HG03066 (cell line): ENCODE measurements around the gene C5AR1.
"Not testable (repeated sequence)": the region's sequence is repeated elsewhere in the genome, so short reads cannot be mapped to it uniquely, and the experiment has no call there.

Source experiments
- ATAC-seq: cut with Tn5 transposase; IDR thresholded peaks from one replicate; pipeline ENCODE4 v1.9.1; 2021; ENCODE audit warnings: low read depth; ENCODE audit not compliant: unreplicated experiment

The C5AR1 gene

DNA sequence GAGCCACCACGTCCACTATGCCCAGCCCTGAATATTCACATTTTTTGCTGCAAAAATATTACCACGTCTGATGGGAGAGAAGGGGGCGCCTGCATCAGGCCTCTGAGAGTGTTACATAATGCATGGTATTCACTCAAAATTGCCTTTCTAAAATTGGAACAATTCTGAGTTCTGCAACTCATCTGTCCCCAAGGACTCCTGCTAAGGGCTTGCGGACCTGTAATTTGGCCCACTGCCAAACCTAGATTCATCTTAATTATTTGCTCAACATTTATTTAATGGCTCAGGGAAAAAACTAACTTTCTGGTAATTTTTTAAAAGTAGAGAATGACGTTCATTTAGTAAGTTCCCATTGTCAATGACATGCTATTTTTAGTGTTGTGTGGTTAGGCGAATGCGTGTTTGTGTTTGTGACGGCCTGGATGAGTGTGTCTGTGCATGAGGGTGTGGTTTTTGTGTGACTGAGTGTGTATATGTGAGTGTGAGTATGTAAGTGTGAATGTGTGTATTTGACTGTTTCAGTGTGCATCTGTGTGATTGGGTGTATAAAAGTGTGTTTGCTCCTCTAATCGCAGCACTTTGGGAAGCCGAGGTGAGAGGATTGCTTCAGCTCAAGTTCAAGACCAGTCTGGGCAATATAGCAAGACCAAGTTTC lies 26.1 kb upstream of the C5AR1 start:
- ATAC-seq = no peak

DNA sequence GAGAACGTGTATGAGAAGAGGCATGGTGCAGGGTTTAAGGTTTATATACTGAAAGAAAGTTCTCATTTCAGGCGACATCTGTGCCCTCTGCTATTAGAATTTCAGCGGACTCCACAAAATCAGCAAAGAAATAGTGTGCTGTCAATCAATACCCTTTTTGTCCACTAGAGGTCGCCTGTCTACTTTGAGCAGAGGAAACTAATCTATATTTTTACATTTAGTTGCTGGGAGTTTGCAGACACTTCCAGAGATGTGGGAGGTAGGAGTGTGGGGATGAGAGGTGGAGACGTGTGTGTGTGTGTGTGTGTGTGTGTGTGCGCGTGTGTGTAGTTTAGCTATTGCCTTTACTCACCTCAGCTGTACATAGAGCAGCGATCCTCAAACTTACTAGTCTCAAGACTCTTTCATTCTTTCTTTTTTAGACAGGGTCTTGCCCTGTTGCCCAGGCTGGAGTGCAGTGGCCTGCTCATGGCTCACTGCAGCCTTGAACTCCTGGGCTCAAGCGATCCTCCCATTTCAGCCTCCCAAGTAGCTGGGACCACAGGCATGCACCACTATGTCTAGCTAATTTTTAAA lies 25.2 kb upstream of the C5AR1 start:
- ATAC-seq = no peak

DNA sequence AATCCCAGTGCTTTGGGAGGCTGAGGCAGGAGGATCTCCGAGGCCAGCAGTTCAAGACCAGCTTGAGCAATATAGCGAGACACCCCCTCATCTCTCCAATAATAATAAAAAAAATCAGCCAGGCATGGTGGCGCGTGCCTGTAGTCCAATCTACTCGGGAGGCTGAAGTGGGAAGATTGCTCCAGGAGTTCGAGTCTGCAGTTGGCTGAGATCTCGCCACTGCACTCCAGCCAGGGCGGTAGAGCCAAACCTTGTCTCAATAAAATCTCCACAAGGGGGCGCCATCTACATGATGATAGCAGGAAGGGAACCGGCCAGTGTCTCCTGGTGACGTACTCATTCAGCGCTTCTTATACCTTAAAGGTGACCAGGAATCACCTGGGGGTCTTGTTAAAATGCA lies 13.6 kb upstream of the C5AR1 start:
- ATAC-seq = no peak

DNA sequence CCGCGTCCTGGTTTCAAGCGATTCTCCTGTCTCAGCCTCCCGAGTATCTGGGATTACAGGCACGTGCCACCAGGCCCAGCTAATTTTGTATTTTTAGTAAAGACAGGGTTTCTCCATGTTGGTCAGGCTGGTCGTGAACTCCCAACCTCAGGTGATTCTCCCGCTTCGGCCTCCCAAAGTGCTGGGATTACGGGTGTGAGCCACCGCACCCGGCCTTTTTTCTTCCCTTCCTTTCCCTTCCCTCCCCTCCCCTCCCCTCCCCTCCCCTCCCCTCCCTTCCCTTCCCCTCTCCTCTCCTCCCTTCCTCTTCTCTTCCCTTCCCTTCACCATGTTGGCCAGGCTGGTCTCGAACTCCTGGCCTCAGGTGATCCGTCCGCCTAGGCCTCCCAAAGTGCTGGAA lies 8.8 kb upstream of the C5AR1 start:
- ATAC-seq = not testable (repeated sequence)

DNA sequence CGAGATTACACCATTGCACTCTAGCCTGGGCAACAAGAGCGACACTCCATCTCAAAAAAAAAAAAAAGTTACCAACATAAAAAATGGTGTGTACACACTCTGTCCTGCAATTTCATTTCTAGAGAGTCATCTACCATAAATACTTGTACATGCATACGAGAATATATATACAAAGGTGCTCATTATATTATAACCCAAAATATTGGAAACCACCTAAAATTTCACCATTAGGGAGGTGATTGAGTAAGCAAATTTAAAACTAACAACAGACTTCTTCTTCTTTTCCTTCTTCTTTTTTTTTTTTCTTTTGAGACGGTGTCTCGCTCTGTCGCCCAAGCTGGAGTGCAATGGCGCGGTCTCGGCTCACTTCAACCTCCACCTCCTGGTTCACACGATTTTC lies 7.4 kb upstream of the C5AR1 start:
- ATAC-seq = no peak

DNA sequence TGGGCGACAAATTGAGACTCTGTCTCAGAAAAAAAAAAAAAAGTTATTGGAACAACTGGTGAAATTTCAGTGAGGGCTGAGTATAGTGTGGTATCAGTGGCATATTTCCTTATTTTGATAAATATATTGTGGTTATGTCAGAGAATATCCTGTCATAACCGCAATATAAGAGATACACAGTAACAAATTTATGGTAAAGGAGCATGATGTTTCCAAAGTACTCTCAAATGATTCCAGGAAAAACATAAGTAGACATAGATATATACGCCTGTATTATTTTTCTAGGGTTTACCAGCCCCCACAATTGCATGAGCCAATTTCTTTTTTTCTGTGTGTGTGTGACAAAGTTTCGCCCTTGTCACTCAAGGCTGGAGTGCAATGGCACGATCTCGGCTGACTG lies 5.7 kb upstream of the C5AR1 start:
- no peak for ATAC-seq

DNA sequence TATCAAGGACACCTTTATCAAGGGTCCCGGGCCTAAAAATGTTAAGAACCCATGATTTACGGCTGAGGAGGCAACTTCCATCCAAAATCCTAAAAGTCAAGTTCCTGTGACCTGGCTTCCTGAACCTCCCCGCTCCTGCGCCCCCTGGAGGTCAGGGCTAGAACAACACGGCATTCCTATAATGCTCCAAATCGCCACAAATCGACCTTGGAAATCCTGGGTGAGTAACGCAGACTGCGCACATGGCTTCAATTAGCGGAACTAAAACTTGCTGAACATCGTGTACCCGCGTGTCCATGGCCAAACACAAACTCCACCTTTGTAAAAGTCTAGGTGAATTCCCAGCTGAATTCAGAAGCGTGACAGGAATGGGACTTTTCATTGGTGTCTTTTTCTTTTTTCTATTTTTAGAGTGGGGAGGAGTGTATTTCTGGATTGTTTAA lies 4.3 kb upstream of the C5AR1 start:
- ATAC-seq = no peak

DNA sequence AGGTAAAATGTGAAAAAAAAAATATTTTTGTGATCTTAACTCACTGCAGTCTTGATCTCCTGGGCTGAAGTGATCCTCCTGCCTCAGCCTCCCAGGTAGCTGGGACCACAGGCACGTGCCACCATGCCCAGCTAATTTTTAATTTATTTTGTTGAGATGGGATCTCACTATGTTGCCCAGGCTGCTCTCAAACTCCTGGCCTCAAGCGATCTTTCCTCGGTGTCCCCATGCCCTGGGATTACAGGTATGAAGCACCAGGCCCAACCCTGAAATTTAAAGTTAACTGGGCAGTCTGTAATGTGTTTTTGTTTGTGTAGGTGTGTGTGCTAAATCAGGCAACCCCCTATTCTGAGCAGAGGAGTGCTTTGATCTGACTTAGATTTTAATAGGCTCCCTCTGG lies 3.4 kb upstream of the C5AR1 start:
- ATAC-seq = no peak

DNA sequence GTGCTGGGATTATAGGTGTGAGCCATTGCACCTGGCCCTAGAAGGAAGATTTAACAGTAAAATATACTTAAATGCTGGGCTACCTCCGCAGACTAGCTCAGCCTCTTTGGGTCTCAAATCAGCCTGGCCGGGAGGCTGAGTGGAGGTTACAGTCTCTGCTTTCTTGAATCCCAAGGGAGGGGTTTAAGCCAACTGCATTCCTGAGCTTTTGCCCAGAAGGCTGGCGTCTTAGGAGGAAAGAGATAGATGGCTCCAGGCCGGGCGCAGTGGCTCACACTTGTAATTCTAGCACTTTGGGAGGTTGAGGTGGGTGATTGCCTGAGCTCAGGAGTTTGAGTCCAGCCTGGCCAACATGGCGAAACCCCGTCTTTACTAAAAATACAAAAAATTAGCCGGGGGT lies 623 bp upstream of the C5AR1 start:
- ATAC-seq = no peak

DNA sequence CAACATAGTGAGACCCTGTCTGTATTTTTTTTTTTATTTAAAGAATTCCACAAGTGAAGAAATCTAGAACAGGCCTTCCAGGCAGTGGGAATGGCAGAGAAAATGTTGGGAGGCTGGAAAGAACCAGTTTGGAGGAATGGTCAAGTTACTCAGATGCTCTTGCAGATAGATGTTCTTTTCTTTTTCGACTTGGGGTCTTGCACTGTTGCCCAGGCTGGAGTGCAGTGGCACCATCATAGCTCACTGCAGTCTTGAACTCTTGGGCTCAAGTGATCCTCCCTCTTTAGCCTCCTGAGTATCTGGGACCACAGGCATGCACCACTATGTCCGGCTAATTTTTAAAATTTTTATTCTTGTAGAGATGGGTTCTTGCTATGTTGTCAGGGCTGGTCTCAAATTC lies 662 bp downstream of the C5AR1 start:
- ATAC-seq = no peak

DNA sequence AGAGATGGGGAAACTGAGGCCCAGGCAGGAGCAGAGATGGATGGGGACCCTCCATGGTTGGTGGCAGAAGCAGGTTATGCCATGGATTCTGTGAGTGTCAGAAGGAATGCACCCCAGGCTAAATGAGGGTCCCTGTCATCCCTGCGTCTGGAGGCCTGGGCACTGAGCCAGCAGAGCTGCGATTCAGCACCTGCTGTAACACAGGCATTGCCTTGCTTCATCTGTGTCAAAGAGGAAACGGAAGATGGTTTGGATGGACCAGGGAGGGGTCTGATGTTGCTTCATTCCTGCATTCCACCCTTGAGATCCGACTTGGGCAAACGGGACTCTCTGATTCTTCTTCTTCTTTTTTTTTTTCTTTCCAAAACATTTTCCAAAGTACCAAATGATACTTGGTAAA lies 1.2 kb downstream of the C5AR1 start:
- ATAC-seq = no peak

DNA sequence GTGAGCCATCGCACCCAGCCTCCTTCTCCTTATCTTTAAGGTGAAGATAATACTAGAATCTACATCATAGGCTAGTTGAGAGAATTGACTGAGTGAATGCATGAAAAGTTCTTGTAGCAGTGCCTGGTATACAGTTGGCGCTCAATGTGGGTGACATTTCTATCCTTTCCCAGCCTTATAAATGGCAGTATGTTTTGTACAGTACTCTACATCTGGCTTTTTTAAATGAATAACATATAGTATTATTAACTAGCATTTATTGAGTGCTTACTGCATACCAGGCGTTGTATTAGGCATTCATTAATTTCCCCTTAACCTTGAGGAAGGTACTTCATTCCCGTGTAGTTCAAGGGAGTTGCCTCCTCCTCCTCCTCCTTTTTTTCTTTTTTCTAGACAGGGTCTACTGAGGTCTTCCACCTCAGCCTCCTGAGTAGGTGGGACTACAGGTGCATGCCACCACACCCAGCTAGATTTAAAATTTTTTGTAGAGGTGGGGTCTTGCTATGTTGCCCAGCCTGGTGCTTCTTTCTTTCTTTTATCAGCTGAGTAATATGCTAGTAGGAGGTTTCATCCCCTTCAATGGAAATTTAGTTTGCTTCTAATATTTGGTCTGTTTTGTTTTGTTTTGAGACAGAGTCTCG lies 2.8 kb downstream of the C5AR1 start:
- ATAC-seq = no peak

DNA sequence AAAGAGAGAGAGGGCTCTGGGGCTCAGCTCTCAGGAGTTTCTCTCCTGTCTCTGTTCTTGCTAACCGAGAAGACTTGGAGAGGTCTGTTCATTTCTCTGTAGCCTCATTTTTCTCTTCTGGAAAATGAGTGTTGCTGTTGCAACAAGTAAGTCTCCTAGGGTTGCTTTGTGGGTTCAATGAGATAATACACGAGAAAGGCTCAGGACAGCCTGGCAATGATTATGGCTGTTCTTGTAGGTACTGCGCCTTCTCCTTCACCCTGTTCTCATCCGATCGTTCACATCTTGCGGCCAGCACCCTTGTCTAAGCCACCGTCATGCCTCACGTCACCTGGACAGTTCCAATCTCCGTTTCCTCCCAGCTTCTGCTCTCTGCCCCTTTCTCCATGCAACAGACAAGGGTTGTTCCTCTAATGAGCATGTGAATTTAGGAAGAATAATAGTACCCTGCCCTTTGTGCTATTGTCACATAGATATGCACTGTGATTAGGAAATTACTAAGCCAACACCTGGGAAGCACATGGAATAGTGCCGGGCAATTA lies 4.2 kb downstream of the C5AR1 start:
- ATAC-seq = no peak

DNA sequence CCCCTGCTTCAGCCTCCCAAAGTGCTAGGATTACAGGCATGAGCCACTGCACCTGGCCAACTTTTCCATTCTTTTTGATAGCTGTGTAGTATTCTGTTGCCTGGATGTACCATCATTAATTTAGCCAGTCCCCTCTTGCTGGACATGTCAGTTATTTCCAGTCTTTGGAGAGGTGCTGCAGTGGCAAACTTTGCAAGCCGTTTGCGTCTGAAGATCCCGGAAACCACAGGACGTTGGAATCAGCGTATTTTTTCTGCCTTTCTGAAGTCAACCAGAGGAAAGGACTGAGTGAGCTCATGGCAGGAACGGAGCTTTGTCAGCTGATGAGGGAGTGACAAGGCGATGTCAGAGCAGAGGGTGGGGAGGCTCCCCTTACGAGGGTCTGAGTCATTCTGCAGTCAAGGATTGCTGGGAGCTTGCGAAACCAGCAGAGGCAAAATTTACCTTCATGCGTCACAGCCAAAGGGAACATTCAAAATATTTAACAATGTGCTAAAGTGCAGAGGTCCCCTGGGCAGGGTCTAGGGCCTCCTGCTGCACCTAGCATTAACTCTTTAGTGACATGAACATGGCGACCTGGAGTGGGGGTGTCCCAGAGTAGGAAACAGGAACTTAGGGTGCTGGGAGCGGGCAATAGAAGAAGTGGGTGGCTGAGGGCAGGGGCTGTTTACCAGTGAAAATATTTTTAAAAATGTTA lies 5.6 kb downstream of the C5AR1 start:
- ATAC-seq = no peak

DNA sequence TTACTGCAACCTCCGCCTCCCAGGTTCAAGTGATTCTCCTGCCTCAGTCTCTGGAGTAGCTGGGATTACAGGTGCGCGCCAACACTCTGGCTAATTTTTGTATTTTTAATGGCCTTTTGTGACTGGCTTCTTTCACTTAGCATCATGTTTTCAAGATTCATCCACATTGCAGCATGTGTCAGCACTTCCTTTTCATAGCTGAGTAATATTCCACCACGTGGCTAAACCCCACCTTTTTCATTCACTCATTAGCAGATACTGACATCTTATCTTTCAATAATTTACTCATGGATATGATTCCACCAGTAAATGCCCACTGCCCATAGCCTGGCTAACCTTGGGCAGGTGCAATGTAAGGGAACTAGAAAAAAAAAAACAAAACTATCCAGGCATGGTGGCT lies 6.9 kb downstream of the C5AR1 start:
- no peak for ATAC-seq

DNA sequence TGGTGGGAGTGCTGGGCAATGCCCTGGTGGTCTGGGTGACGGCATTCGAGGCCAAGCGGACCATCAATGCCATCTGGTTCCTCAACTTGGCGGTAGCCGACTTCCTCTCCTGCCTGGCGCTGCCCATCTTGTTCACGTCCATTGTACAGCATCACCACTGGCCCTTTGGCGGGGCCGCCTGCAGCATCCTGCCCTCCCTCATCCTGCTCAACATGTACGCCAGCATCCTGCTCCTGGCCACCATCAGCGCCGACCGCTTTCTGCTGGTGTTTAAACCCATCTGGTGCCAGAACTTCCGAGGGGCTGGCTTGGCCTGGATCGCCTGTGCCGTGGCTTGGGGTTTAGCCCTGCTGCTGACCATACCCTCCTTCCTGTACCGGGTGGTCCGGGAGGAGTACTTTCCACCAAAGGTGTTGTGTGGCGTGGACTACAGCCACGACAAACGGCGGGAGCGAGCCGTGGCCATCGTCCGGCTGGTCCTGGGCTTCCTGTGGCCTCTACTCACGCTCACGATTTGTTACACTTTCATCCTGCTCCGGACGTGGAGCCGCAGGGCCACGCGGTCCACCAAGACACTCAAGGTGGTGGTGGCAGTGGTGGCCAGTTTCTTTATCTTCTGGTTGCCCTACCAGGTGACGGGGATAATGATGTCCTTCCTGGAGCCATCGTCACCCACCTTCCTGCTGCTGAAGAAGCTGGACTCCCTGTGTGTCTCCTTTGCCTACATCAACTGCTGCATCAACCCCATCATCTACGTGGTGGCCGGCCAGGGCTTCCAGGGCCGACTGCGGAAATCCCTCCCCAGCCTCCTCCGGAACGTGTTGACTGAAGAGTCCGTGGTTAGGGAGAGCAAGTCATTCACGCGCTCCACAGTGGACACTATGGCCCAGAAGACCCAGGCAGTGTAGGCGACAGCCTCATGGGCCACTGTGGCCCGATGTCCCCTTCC lies 10.5 kb downstream of the C5AR1 start:
- ATAC-seq = no peak

DNA sequence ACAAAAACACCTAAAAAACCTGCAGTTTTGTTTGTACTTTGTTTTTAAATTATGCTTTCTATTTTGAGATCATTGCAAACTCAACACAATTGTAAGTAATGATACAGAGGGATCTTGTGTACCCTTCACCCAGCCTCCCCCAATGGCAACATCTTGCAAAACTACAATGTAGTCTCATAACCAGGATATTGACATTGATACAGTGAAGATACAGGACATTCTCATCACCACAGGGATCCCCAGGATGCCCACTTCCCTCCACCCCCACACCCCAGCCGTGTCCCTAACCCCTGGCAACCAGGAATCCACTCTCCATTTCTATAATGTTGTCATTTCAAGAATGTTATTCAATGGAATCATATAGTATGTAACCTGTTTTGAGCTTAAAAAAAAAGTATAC lies 12.0 kb downstream of the C5AR1 start:
- ATAC-seq = no peak

DNA sequence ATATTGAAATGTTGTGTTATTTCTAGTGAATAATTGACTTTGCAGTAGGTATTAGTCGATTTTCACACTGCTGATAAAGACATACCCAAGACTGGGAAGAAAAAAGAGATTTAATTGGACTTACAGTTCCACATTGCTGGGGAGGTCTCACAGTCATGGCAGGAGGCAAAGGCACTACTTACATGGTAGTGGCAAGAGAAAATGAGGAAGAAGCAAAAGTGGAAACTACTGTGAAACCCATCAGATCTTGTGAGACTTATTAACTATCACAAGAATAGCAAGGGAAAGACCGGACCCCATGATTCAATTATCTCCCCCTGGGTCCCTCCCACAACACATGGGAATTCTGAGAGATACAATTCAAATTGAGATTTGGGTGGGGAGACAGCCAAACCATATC lies 12.4 kb downstream of the C5AR1 start:
- no peak for ATAC-seq

DNA sequence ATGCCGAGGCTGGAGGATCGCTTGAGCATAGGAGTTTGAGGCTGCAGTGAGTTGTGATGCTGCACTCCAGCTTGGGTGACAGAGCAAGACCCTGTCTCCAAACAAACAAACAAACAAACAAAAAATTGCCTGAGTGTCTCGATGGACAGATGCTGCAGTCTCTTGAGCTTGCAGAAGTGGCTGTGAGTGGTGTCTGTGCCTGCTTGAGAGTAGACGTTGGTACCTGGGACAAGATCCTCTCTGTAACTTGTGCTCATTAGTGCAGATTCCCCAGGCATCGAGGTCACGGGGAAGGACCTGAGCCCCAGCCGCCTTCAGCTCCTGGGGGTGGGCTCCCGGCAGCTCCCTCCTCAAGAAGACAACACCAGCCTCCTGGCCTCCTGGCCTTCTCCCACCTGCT lies 13.7 kb downstream of the C5AR1 start:
- ATAC-seq = no peak

DNA sequence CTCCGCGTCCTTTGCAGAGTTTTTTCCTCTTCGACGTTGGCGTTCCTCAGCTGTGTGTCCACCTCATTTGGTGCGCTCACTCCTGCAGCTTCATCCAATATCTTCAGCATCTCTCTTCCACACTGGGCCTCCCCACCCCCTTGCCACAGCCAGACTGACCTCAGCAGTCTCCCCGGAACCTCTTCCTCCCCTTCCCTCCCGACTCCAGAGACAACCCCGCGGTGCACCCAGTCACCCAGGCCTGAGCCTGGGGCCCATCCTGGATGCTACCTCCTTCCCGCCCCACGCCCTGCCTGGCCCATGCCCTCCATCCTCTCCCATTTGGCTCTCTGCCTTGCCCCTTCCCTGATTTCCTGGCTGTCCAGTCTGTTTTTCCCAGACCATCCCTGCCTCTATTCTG lies 14.2 kb downstream of the C5AR1 start:
- no peak for ATAC-seq
